KOPT-K1 (cell line): ENCODE data around the gene LKAAEAR1.

Experiments used
- H3K27ac ChIP-seq: fragments of 200-600 bp; sonication (generic); 2 replicates; pipeline ENCODE4 v1.5.1; 2016; ENCODE audit warnings: antibody characterized with exemption, mild to moderate bottlenecking, low read depth, low read length; ENCODE audit not compliant: poor library complexity, severe bottlenecking
- H3K36me3 ChIP-seq: fragments of 200-600 bp; sonication (generic); 2 replicates; pipeline ENCODE4 v1.5.1; 2017; ENCODE audit warnings: antibody characterized with exemption, mild to moderate bottlenecking, low read length, moderate library complexity; ENCODE audit not compliant: insufficient read depth
- H3K9me3 ChIP-seq: fragments of 200-600 bp; sonication (generic); 2 replicates; pipeline ENCODE4 v1.5.1; 2017; ENCODE audit warnings: antibody characterized with exemption, low read length, mild to moderate bottlenecking; ENCODE audit not compliant: insufficient read depth, poor library complexity, severe bottlenecking

The LKAAEAR1 gene

DNA sequence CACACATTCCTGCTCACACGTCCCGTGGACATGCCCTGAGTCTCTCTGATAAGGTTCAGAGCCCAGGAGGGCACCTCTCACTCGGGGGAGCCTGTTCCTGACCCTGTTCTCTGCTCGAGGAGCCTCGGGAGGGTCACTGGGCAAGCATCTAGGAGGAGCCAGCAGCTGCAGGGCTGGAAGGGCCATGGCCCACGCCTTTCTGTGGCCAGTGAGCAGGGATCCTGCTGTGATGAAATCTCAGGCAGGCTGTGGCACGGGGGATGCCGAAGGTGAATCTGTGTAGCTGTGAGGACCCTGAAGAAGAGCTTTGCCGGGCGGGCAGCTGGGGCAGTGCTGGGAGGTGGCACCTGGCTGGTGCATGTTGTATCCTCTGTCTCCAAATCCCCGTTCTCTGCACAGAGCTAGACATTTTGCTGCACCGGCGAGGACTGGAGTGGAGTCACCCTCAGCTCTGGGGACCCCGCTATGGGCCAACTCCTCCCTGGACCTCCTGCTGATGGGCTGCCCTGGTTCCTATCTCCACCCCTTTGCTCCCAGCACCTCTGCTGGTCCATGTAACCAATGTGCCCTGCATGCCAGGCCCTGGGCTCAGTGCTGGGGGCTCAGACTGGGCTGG lies 30.3 kb upstream of the LKAAEAR1 start:
- Histone ChIP-seq H3K36me3 (no peaks in the 10 kb centered on the region), H3K9me3 (no peaks in the 10 kb centered on the region), H3K27ac (no peak overlapping the region)

DNA sequence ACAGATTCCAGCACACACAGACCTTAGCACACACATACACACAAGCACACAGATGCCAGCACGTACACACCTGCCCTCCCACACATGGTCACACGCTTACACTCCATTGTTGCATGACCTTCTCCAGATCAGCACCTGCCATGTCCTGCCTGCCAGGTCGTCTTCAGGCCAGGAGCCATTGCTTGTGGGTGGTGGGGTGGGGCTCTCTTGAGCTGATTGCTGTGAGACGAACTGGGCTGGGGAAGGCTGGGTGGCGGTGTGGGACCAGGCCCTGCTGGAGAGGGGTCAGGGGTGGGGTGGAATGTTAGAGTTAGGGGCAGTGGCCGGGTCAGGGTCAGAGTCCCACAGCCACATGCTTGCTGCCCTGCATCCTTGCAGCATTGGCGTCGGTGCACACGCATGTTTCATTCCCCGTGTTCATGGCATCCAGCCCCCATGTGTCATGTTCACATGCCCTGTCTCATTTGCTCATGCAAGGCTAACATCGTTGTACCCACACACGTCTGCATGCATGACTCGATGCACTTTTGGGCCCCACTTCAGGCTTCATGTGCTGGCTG lies 29.7 kb upstream of the LKAAEAR1 start:
- Histone ChIP-seq H3K9me3 (no peaks in the 10 kb centered on the region), H3K27ac (no peak overlapping the region), H3K36me3 (no peaks in the 10 kb centered on the region)

DNA sequence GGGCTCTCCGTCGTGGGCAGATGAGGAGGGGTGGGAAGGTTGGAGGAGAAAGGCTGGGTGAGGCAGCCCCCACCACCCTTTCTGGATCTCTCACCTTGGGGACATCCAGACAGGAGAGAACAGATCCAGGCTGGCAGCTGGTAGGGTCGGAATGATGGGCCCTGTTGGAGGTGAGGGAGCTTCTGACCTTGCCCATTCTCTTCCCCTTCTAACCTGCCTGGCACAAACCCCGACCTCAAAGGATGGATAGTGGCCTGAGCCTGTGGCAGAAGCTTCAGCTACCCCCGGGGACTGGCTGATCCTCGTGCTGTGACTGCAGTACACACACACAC lies 29.2 kb upstream of the LKAAEAR1 start:
- no peaks in the 10 kb centered on the region for H3K9me3 ChIP-seq
- no peaks in the 10 kb centered on the region for H3K36me3 ChIP-seq
- H3K27ac ChIP-seq: no peak overlapping the region

DNA sequence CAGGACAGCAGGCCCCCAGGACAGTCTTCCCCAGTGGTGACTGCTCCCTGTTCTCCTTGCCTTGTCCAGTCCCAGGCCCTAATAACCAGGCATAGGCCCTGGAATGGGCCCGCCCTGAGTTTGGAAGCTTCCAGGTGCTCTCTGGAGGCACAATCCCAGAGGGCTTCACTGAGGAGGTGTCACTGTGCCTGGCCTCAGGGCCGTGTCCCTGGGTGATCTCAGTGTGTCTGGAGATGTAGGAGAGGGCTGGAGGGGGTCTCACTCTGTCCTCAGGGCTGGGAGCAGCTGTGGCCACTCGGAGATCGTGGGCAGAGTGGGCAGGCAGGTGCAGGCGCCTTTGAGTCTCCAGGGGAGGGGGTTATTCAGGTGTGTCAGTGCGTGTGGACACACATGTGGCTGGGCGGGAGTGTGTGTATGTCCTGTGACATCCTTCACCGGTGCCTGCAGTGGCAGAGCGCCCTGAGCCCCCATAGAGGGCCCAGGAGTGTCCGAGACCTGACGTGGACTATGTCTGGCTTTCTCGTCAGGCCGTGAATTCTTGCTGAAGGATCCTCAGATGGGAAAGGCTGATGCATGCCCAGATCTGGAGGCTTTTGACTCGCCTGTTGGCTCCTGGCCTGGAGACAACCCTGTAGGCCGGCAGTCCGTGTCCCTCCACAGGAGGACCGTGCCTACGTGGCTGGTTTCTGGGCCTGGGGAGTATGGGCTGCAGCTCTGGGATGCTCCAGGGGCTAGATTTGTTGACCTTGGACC lies 28.7 kb upstream of the LKAAEAR1 start:
- Histone ChIP-seq H3K9me3 (no peaks in the 10 kb centered on the region), H3K36me3 (no peaks in the 10 kb centered on the region), H3K27ac (no peak overlapping the region)

DNA sequence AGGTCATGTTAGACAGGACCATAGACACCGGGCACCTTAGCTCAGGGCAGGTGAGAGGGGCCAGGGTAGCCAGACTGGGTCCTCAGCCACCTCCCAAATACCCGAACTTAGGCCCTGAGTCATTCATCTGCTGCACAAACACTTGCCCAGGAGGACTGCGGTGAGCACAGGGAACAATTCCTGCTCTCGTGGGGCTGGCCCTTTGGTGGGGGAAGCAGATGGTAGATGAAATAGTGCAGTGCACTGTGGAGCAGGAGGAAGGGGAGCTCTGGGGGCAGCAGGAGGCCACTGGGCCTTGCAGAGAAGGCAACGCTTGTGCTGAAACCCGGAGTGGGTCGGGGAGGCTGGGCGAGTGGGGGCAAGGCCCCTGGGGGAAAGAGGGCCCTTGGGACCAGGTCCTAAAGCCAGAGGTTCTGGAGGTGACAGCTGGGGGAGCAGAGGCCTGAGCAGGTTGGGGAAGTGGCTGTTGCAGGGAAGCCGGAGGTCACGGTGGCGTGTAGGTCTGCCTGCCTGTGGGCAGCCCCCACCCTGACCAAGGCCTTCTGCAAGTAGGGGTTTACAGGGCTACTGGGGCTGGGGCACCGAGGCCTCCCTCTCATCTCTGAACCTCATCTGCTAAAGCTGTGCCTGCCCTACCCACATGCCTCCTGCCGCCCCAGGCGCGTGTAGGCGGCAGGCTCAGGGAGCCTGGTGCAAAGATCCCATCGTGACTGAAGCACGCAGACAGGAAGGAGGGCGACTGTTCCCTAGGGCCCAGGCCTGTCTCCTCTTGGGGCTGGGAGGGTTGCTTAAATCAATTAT lies 27.8 kb upstream of the LKAAEAR1 start:
- H3K27ac ChIP-seq: no peak overlapping the region
- no peaks in the 10 kb centered on the region for H3K36me3 ChIP-seq
- H3K9me3 ChIP-seq: no peaks in the 10 kb centered on the region

DNA sequence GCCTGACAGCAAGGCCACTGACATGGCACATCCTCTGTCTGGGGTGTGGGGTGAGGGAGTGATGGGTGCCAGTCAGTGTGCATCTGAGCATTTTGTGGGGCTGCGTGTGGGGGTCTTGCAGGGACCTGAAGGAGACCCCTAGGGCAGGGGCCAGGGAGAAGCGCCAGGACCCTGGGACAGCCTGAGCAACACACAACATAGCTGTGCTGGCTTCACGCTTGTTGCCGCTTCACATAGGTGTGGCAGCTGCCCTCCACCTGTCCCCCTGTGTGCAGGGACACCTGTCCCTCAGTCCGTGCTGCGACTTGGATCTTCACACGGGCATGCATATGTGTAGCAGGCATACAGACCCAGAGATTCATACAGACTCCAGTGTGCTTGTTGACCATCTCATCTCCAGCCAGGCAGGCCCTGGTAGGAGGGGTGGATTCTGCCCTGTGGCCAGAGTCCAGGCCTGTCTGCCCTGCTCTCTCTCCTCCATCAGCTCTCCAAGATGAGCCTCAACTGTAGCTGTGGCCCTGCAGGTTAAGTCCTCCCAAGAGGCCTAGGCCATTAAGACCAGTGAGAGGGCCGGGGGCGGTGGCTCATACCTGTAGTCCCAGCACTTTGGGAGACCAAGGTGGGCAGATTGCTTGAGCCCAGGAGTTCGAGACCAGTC lies 26.3 kb upstream of the LKAAEAR1 start:
- H3K36me3 ChIP-seq: no peaks in the 10 kb centered on the region
- H3K27ac ChIP-seq: no peak overlapping the region
- no peaks in the 10 kb centered on the region for H3K9me3 ChIP-seq

DNA sequence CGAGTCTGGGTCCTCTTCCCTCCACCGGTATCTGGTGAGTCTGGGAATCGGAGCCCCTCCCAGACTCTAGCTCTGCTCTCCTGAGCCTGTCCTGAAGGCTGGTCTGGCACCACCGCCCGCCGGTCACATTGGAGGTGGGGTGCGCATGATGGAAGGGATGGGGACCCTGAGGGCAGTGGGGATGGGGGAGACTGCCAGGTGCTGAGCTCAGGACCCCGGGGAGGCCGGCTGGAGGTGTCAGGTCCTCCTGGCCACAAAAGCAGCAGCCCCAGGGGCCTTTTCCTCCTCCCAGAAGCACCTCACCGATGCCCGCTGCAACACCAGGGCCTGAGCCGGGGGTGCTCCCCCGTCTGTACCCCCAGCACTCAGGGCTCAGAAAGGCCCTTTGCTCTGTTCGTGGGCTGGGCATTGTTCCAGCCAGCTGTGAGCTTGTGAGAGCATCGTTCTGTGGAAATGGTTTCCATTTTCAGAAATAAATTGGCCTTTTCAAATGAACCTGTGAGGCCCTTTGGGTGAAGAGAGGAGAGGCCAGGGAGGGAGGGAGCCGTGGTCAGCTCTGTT lies 25.7 kb upstream of the LKAAEAR1 start:
- H3K36me3 ChIP-seq: no peaks in the 10 kb centered on the region
- no peaks in the 10 kb centered on the region for H3K9me3 ChIP-seq
- no peak overlapping the region for H3K27ac ChIP-seq

DNA sequence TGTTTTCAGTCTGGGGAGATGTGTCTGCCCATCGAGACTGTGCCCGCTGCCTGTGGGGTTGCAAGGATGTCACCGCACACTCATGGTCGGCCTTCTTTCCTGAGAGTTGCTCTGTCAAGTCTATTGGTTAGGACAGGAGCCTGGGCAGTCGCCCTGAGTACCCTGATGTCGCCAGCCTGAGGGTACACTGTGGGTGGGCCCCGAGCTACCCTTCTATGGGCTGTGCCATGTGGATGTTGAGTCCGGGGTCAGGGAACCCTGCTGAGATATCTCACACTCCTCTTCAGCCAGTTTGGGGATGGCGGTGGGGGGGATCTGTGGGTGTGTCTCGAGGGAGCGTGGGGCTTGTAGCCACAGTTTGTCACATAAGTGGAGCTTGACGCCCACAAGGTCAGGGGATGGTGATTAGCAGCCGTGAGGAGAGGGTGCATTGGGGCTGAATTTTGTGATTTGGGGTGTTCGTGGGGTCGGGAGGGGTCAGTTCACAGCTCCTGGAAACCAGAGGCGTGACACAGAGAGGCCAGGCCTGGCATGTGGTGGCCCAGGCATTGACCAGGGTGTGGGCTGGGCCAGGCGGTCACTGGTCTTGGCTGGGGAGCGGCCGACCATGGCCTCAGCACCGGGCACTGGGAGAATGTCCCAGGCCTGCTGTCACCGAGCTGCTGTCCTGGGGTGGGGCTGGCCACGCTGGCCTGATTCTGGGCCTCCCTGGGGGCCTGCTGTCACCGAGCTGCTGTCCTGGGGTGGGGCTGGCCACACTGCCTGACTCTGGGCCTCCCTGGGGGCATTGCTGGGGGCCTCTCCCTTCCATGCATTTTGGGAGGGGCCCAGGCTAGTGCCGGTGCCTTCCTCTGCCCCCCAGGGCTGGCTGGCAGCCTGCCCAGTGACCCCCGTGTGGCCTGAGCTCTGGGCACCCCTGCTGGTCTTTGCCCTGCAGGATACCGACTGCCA lies 24.8 kb upstream of the LKAAEAR1 start:
- Histone ChIP-seq H3K27ac (no peak overlapping the region), H3K36me3 (no peaks in the 10 kb centered on the region), H3K9me3 (no peaks in the 10 kb centered on the region)

DNA sequence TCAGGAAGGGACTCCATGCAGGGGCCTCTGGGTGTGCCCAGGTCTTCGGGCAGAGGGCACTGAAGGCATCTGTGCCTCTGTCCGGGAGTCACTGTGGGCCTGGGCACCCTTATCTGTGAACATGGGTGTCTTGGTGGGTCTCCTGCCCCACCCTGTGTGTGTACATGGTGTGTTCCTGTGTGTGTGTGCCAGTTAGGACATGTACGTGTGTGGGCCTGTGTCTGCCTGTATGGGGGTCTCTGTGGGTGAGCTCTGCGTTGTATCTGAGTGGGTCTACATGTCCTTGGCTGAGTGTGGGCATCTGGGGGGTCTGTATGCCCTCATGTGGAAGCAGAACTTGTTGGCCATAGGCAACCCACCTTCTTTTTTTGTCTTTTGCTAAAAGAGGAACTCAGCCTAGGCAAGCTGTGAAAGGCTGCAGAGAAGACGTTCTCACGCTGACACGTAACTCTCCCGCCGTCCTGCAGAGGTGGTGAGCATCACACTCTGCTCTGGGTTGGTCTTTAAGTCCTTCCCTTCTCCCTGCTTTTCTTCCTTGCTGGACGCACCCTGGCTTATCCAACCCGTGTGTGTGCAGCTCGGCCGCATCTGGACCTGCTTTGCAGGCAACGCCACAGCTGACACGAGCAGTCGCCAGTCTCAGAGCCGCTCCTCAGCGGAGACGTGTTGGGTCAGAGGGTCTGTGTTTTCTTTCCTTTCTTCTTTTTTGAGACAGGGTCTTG lies 23.7 kb upstream of the LKAAEAR1 start:
- H3K36me3 ChIP-seq: no peaks in the 10 kb centered on the region
- no peak overlapping the region for H3K27ac ChIP-seq
- H3K9me3 ChIP-seq: no peaks in the 10 kb centered on the region

DNA sequence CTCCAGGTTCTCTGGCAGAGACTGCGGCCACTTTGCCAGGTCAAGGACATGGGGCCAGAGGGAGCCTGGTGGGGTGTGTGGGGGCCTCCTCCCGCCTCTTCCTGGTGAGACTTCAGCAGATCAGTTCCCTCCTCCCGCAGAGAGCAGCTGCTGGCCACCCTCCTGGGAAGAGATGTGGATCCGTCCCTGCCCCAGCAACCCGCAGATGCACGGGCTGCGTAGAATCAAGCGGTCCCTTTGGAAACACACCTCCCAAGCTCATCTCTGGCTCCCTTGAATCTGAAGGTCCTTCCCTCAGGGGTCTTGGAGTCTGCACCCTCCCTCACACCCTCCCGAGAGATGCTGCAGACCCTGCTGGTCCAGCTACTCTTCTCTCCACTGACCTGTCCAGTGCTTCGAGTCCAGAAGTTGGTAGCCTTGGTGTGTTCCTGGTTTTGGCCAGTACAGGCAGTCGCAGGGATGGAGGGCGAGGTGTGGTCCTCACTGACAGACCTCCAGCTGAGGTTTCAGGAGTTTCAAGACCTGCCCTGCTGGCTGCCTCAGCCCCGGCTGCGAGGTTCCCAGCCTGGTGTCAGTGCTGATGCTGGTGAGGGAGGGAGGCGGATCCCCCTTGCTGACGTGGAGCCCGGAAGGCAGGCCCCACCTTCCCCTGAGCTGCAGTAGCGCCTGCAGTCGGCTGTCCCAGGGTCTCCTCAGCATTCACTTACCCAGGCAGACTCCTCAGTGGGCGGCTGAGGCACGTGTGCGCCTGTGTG lies 23.0 kb upstream of the LKAAEAR1 start, which contains the start of gene NPBWR2:
Gene NPBWR2 (minus strand): TSS at position 585 of the 755 bp plus-strand sequence. CDS start 734 bp downstream, outside the sequence.
- no peaks in the 10 kb centered on the region for H3K9me3 ChIP-seq
- no peaks in the 10 kb centered on the region for H3K36me3 ChIP-seq
- H3K27ac ChIP-seq: no peak within 1 kb of the TSS

DNA sequence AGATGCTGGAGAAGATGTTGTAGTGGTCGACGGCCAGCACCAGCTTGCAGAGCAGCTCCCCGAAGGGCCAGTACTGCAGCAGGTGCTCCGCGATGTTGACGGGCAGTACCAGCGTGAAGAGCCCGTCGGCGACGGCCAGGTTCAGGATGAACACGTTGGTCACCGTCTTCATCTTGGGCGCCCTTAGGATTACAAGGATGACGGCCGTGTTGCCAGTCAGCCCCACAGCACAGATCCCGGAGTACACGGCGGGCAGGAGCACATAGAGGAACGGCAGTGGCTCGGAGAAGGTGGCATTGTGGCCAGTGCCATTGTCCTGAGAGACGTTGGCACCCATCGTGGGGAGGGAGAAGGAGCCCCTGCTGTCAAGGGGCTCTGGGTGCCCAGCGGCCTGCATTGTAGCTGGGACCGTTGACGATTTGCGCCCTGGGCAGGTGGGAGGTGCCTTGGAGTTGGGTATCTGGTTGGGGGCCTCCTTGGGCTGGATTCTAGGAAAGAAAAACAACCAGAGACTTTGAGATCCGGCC lies 22.3 kb upstream of the LKAAEAR1 start:
- Histone ChIP-seq H3K36me3 (no peaks in the 10 kb centered on the region), H3K27ac (no peak overlapping the region), H3K9me3 (no peaks in the 10 kb centered on the region)

DNA sequence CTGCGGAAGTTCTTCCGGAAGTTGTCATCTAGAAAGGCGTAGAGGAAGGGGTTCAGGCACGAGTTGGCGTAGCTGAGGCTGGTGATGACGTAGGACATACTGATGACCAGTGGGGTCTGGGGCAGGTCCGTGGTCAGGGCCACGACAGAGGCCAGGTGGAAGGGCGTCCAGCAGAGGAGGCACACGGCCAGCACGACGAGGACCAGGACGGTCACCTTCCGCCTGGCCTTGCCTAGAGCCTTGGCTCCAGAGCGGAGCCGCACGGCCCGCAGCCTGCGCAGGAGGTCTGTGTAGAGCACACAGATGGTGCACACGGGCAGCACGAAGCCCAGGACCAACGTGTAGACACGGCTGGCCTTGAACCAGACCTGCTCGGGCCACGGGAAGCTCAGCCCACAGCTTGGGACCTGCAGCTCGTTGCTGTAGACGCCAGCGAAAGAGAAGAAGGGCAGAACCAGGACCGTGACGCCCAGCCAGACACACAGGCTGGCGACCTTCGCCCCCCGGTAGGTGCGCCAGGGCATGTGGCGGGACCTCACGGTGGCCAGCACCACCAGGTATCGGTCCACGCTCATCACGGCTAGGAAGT lies 21.7 kb upstream of the LKAAEAR1 start:
- H3K27ac ChIP-seq: no peak overlapping the region
- H3K9me3 ChIP-seq: no peaks in the 10 kb centered on the region
- H3K36me3 ChIP-seq: no peaks in the 10 kb centered on the region
